ENCODE measurements around the gene RBM33.

Gene RBM33

GRCh38 chr7:155800741-155801267, 156.3 kb downstream of the RBM33 start:
- DNase-seq = no peak

DNA sequence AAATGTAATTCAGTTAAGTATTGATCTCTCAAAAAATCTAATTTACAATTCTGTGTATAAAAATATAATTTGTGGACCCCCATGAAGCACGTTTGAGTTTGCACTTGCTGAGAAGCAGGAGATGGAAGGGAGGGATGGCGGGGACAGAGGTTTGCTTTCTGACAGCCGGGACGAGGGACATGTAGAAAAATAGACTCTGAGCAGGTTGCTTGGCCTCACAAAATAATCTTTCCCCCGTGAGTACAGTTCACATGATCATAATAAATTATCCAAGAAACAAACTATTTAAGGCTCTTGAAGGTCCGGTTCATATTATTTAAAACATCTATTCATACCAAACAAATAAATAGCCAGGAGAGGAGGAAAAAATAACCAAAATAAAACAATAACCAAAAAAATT, 157.8 kb downstream of the RBM33 start:
- no peak for DNase-seq

GRCh38 chr7:155802906-155803417, 158.5 kb downstream of the RBM33 start:
- no peak for DNase-seq

GRCh38 chr7:155803418-155804376, 159.2 kb downstream of the RBM33 start:
- DNase-seq = no peak

- no peak for DNase-seq
Measured at GRCh38 chr7:155804431-155804831, 160.0 kb downstream of the RBM33 start.

- DNase-seq = peak in 2 of 4 experiments; percentile 14 to 42
Measured at GRCh38 chr7:155804897-155805825, 160.7 kb downstream of the RBM33 start.

GRCh38 chr7:155805826-155806095, 161.3 kb downstream of the RBM33 start:
- DNase-seq = no peak

DNA sequence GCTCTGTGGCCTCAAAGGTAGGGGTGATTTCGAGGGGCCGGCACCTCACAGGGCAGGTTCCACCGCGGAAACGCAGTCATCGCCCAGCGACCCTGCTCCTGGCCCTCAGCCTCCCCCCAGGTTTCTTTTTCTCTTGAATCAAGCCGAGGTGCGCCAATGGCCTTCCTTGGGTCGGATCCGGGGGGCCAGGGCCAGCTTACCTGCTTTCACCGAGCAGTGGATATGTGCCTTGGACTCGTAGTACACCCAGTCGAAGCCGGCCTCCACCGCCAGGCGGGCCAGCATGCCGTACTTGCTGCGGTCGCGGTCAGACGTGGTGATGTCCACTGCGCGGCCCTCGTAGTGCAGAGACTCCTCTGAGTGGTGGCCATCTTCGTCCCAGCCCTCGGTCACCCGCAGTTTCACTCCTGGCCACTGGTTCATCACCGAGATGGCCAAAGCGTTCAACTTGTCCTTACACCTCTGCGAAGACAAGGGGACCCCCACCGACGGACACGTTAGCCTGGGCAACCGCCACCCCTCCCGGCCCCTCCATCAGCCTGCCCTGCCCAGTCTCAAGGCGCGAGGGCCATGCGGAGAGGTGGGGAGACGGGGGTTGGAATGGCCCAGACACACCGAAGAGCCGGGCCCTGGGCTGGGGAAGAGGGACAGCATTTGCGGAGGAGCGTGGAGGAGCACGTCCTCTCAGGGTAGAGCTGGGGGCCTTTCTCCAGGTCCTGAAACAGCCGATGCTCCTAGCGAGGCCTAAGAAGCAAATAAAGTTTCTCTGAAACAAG, 161.8 kb downstream of the RBM33 start:
- no peak for DNase-seq

- no peak for DNase-seq
Measured at GRCh38 chr7:155807065-155807671, 162.7 kb downstream of the RBM33 start.

GRCh38 chr7:155807789-155808548, 163.5 kb downstream of the RBM33 start:
- no peak for DNase-seq

DNA sequence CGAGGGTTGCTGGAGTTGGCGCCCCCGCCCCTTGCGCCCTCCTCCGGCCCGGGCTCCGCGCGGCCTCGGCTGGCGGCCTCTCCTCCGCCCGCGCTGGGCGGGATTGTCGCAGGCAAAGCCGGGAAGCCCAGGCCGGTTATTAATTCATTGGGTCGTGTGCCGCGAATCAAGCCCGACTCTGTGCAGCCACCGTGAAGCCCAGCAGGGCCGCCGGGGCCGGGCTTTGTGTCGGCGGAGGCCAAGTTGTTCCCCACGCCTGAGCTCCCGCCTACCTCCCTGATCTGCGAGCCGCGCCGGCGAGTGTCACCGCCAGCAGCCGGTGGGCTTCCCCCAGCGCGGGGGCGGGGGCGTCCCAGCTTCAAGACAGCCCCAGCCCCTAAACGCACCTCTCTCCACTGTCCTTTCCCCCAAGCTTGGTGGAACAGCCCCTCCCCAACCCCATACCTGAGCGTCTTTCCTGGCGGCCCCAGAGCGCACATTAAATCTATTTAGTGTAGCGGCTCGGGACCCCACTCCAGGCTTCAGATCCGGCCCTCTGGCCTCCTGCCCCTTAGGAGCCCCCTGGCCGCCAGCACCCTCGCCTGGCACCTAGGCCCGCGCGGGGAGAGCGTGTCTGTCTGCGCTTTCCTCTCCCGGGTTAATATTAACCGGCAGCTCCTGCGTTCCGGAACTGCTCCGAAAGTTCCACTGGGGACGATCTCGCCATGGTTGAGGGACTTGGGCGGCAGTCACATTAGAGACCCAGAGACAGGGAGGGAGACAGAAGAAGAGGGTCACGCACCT, 164.3 kb downstream of the RBM33 start:
- DNase-seq = no peak

DNA sequence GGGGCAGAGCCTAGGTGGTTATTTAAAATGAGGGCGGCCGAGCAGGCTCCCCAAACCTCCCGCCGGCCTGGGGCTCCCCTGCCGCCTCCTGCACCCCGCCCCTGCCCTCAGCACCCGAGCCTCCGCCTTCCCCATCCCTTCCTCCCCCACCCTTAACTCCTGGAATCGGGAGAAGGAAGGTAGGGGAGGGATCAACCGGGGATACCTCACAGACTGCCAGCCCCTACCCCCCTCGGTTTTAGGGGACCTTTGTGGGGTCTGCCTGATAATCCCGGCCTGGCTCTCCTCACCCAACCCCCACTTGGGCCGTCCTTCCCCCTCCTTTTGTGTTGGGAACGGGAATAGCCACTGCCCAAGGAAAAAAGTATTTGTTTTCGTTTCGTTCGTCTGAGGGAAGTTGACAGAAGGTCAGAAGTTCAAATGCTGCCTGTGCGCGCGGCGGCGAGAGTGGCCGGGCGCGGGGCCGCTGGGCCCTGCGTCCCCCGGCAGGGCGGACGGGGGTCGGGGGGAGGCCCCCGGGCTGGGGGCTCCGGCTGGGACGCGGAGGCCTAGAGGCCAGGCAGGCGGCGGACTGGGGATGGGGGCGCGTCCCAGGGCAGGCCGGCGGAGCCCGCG, 165.0 kb downstream of the RBM33 start:
- DNase-seq = no peak

GRCh38 chr7:155809947-155810769, 165.7 kb downstream of the RBM33 start:
- DNase-seq = no peak

DNA sequence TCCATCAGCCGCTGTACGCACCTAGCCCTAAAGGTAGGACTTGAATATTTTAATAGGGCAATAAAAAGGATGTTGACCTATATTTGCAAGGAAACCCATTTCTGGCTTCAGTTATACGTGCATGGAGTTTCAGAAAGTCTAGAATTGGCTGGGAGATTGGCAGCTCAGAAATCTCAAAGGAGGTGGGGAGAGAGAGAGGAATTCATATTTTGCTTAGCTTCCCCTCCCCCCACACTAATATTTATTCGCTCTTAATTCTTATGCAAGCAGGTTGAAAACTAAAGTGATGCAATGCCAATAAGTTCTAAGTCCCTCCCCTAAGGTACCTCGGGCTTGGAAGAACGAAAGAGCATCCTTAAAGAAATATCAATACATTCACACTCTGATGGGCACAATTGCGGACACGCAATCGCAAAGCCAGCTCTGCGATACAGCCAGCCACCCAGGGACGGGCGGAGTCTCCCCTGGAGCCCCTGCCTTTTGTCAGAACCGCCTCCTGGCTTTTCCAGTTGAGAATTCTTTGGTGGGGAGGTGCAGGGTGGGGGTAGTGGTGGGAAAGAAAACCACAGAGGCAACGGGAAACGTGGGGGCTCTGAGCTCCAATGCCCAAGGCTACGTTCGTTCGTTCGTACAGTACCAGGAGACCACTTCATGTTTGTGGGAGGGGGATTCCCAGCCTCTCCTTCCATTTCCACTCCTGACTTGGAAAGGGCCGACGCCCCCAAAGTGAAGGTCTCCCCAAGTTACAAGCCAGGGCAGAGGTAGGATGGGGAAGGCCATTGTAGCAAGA, 166.5 kb downstream of the RBM33 start:
- no peak for DNase-seq

GRCh38 chr7:155811560-155811894, 167.1 kb downstream of the RBM33 start:
- no peak for DNase-seq

DNA sequence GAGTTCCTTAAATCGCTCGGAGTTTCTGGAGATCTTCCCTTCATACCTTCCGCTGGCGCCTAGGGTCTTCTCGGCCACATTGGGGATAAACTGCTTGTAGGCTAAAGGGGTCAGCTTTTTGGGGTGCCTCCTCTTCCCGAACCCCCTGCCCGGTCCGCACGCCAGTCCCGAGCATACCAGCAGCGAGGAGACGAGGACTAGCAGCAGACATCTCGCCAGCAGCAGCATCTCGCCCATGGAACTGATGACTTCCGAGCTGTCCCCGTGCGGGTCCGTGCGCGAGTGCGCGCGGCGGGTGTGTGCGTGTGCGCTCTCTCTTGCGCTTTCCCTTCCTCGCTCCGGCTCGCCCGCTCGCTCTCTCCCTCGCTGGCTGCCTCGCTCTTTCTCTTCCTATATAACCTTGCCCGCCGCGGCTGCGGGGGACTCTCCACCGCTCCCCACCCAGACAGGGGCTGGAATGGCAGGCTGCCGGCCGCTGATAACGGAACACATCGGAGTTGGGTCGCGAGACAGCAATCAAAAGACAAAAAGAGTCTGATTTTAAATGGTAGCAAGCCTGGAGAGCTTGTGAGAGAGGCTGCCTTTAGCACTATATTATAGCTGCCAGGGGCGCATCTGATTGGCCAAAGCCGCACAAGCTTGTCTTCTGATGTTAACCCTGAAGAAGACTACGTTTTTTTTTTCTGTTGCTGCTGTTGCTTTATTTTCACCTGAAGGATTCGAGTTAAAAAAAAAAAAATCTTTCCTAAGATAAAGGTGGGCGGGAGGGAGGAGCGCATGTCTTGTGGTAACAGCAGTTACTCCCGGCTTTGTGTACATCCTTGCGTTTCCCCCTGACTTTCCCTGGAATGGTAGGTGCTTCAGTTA, 167.7 kb downstream of the RBM33 start, which contains the start of gene SHH:
TSS of gene SHH (minus strand) at position 569 of the 867 bp plus-strand sequence. CDS start at position 228, 341 bp downstream.
- DNase-seq = no peak

DNA sequence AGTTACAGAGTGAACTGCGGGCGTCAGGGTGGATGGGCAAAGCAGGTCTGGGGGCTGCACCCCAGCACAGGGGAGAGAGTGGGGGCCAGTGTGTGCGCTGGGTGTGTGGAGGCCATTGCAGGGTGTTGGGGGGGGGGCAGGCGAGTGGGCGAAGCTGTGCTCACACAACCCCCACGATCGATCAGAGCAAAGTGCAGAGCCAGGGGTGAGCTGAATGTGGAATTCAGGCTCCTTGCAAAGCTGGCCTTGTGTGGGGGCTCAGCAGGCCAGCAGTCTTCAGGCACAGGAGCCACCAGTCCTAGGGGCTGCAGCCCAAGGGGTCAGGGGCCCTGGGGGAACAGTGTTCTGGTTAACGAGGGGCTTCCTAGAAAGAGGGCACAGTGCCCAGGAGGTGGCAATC, 168.7 kb downstream of the RBM33 start:
- no peak for DNase-seq

Measured in activated naive CD4-positive, alpha-beta T cell (primary cell).